Fibroblast of skin of abdomen (primary cell): ENCODE measurements around the gene LCN2.

Experiments
- DNase-seq: peaks from one replicate; pipeline ENCODE4 v3.0.0-alpha.2; 2013

The LCN2 gene

GRCh38 chr9:128115187-128116103 lies 33.8 kb upstream of the LCN2 start:
- no peak for DNase-seq

DNA sequence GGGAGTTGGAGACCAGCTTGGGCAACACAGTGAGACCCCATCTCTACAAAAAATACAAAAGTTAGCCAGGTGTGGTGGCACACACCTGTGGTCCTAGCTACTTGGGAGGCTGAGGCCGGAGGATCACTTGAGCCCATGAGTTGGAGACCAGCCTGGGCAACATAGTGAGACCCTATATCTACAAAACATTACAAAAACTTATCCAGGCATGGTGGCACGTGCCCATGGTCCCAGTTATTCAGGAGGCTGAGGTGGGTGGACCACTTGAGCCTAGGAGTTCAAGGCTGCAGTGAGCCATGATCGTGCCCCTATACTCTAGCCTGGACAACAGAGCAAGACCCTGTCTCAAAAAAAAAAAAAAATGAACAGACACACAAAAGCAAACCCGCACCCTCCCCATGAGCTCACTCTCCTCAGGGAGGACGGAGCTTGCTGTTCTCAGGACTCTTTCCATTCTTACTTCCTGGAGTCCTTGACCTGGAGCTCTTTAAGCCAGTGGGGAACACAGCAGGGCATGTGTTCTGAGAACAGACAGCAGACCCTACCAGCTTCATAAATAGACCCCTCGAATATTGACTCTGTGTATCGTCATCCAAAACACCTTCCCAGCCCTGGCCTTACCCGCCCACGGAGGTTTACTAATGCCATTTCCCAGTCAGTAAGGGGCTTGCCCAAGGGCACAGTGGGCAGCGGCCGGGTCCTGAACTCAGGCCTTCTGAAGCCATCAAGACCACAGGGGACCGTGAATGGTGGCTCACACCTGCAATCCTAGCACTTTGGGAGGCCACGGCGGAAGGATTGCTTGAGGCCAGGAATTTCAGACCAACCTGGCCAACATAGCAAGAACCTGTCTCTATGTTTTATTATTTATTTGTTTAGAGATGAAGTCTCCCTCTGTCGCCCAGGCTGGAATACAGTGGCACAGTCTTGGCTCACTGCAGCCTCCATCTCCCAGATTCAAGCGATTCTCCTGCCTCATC lies 32.9 kb upstream of the LCN2 start:
- DNase-seq: no peak

- DNase-seq: peak; percentile 81
Measured at GRCh38 chr9:128117613-128118471, 31.4 kb upstream of the LCN2 start.

GRCh38 chr9:128118472-128118857 lies 30.8 kb upstream of the LCN2 start:
- DNase-seq: no peak

GRCh38 chr9:128118971-128119665 lies 30.1 kb upstream of the LCN2 start:
- DNase-seq: no peak

- DNase-seq: no peak
Measured at GRCh38 chr9:128120061-128120740, 29.1 kb upstream of the LCN2 start.

- DNase-seq: no peak
Measured at GRCh38 chr9:128120741-128121465, 28.4 kb upstream of the LCN2 start.

DNA sequence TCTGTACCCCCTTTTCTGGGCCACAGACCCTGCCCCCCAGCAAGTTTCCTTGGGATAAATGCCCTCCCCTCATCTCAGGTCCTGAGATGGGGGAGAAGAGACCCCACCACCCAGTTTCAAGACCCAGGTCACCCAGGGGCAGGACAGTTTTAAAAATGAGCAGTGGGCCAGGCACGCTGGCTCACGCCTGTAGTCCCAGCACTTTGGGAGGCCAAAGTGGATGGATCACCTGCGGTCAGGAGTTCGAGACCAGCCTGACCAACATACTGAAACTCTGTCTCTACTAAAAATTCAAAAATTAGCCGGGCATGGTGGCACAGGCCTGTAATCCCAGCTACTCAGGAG lies 27.8 kb upstream of the LCN2 start:
- DNase-seq: no peak

- no peak for DNase-seq
Measured at GRCh38 chr9:128121924-128122808, 27.1 kb upstream of the LCN2 start.

- no peak for DNase-seq
Measured at GRCh38 chr9:128122809-128123175, 26.5 kb upstream of the LCN2 start.

GRCh38 chr9:128123451-128124080 lies 25.7 kb upstream of the LCN2 start:
- no peak for DNase-seq

GRCh38 chr9:128124451-128124850 lies 24.8 kb upstream of the LCN2 start:
- DNase-seq: no peak

- peak; percentile 43 for DNase-seq
Measured at GRCh38 chr9:128124873-128125579, 24.2 kb upstream of the LCN2 start.

GRCh38 chr9:128125580-128126354 lies 23.5 kb upstream of the LCN2 start:
- DNase-seq: no peak

GRCh38 chr9:128127568-128127989 lies 21.7 kb upstream of the LCN2 start, which contains the start of gene PTGES2:
TSS of gene PTGES2 (minus strand) at chr9:128127729. CDS start at chr9:128127717, 12 bp downstream.
- peak; percentile 88 for DNase-seq

GRCh38 chr9:128127990-128128835 lies 21.0 kb upstream of the LCN2 start:
- DNase-seq: peak; percentile 92
